Measurements from ENCODE around the gene COQ10B.

Gene COQ10B

DNA sequence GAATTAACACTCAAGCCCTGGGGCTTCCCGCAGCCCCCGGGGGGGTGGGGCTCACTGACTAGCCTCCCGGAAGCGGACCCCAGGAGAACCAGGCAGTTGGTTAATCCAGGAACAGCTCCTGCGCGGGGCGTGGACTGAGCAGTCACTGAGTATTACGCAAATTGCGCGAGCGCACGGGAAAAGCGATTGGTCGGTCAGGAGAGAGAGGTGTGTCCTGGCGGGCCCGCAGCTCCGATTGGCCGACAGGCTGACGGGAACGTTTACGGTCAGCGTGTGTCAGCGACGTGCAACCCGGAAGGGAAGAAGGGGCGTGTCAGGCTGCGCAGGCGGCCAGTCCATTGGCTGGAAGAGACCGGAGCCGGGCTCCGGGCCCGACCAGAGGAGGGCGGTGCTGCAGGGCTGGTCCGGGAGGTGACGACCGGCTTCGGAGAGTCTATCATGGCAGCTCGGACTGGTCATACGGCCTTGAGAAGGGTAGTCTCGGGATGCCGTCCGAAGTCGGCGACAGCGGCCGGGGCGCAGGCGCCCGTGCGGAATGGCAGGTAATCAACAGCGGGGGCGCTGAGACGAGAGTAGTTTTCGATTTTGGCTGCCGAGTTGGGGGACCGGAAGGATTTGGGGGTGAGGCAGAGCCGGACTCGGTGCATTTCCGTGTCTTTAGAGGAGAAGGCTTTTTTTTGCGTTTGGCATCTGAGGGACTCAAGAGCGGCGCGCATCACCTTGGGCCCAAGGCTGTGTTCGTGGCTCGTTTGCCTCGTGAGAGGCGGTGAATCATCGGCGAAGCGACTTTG is at the start of gene COQ10B:
Gene COQ10B (plus strand): TSS at position 430 of the 791 bp plus-strand sequence. CDS start 9 bp downstream, at position 439.
- no peaks in the 10 kb centered on the region for H3K27me3 ChIP-seq (ENCODE audit: insufficient read depth, poor library complexity, severe bottlenecking)
- DNase-seq (ENCODE audit: low spot score) (peak; percentile 99), ATAC-seq (ENCODE audit: low read depth) (peak; percentile 95)
- H3K9me3 ChIP-seq (ENCODE audit: severe bottlenecking) = no peaks in the 10 kb centered on the region
- H3K27ac ChIP-seq (ENCODE audit: poor library complexity, severe bottlenecking) = peak within 1 kb of the TSS; percentile 88
- TF ChIP-seq, protein P1, sequence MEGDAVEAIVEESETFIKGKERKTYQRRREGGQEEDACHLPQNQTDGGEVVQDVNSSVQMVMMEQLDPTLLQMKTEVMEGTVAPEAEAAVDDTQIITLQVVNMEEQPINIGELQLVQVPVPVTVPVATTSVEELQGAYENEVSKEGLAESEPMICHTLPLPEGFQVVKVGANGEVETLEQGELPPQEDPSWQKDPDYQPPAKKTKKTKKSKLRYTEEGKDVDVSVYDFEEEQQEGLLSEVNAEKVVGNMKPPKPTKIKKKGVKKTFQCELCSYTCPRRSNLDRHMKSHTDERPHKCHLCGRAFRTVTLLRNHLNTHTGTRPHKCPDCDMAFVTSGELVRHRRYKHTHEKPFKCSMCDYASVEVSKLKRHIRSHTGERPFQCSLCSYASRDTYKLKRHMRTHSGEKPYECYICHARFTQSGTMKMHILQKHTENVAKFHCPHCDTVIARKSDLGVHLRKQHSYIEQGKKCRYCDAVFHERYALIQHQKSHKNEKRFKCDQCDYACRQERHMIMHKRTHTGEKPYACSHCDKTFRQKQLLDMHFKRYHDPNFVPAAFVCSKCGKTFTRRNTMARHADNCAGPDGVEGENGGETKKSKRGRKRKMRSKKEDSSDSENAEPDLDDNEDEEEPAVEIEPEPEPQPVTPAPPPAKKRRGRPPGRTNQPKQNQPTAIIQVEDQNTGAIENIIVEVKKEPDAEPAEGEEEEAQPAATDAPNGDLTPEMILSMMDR (IDR thresholded peaks at IDR 0.05; ENCODE audit: poor library complexity, severe bottlenecking) = peak; percentile 22
- peaks cover 9% of the 10 kb centered on the region for H3K36me3 ChIP-seq (ENCODE audit: low read depth)
- H3K4me1 ChIP-seq (ENCODE audit: insufficient read depth, poor library complexity, severe bottlenecking) = no peaks in the 10 kb centered on the region
- H3K4me3 ChIP-seq (ENCODE audit: severe bottlenecking) = peak within 1 kb of the TSS; percentile 89

DNA sequence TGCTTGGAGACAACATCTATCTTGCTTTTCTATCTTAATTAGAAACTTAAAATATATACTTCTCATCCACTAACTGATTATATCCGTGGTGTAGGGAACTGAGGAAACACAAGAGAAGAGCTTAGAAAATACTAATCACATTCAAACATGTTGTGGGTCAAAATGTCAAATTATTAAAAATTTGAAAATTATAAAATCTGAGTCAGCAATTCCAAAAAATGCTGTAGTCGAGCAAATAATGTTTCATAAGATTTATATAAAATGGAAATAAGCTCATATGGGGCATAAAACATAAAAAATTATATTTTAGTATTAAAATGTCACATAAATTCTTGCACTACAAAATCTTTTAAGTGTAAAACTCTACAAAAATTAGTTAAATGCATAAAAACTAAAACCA is 47.8 kb upstream of the COQ10B start:
- DNase-seq (ENCODE audit: low spot score) = no peak
- no peak for ATAC-seq (ENCODE audit: low read depth)
- TF ChIP-seq, protein P1 (IDR thresholded peaks at IDR 0.05; ENCODE audit: poor library complexity, severe bottlenecking) = no peak
- Histone ChIP-seq H3K4me1 (ENCODE audit: insufficient read depth, poor library complexity, severe bottlenecking) (no peaks in the 10 kb centered on the region), H3K9me3 (ENCODE audit: severe bottlenecking) (no peaks in the 10 kb centered on the region), H3K4me3 (ENCODE audit: severe bottlenecking) (no peak overlapping the region), H3K36me3 (ENCODE audit: low read depth) (peaks cover 99% of the 10 kb centered on the region), H3K27ac (ENCODE audit: poor library complexity, severe bottlenecking) (no peak overlapping the region), H3K27me3 (ENCODE audit: insufficient read depth, poor library complexity, severe bottlenecking) (no peaks in the 10 kb centered on the region)

DNA sequence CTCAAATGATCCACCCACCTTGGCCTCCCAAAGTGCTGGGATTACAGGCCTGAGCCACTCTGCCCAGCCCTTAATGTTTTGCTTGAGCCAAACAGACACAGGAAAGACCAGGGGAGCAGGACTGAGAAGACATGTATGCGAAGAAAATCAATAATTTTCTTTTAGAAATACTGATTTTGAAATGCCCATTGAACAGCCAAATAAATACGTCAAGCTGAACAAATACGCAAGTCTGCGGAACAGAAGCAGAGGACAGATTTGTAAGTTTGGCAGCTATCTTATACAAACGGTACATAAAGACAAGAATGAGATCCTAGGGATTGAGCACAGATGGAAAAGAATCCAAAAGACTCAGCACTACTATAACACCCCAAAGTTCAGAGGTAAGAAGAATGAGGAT is 39.3 kb upstream of the COQ10B start:
- no peaks in the 10 kb centered on the region for H3K27me3 ChIP-seq (ENCODE audit: insufficient read depth, poor library complexity, severe bottlenecking)
- H3K27ac ChIP-seq (ENCODE audit: poor library complexity, severe bottlenecking) = no peak overlapping the region
- DNase-seq (ENCODE audit: low spot score) (no peak), ATAC-seq (ENCODE audit: low read depth) (no peak)
- no peaks in the 10 kb centered on the region for H3K4me1 ChIP-seq (ENCODE audit: insufficient read depth, poor library complexity, severe bottlenecking)
- peaks cover 93% of the 10 kb centered on the region for H3K36me3 ChIP-seq (ENCODE audit: low read depth)
- no peaks in the 10 kb centered on the region for H3K9me3 ChIP-seq (ENCODE audit: severe bottlenecking)
- no peak overlapping the region for H3K4me3 ChIP-seq (ENCODE audit: severe bottlenecking)
- TF ChIP-seq, protein P1 (IDR thresholded peaks at IDR 0.05; ENCODE audit: poor library complexity, severe bottlenecking) = no peak

DNA sequence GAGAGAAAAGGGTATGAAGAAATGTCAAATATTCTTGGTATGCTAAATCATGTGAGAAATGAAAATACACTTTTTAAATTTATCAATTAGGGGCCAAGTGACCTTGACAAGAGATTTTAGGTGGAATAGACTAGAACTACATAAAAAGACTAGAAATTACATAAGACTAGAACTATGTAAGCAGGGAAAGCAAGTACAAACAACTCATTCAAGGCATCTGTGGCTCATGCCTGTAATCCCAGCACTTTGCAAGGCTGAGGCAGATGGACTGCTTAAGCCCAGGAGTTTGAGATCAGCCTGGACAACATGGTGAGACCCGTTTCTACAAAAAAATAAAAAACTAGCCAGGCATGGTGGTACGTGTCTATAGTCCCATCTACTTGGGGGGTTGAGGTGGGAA is 38.8 kb upstream of the COQ10B start:
- no peak for ATAC-seq (ENCODE audit: low read depth)
- no peaks in the 10 kb centered on the region for H3K27me3 ChIP-seq (ENCODE audit: insufficient read depth, poor library complexity, severe bottlenecking)
- TF ChIP-seq, protein P1 (IDR thresholded peaks at IDR 0.05; ENCODE audit: poor library complexity, severe bottlenecking) = no peak
- peaks cover 93% of the 10 kb centered on the region for H3K36me3 ChIP-seq (ENCODE audit: low read depth)
- H3K4me3 ChIP-seq (ENCODE audit: severe bottlenecking) = no peak overlapping the region
- no peak overlapping the region for H3K27ac ChIP-seq (ENCODE audit: poor library complexity, severe bottlenecking)
- H3K4me1 ChIP-seq (ENCODE audit: insufficient read depth, poor library complexity, severe bottlenecking) = no peaks in the 10 kb centered on the region
- no peak for DNase-seq (ENCODE audit: low spot score)
- no peaks in the 10 kb centered on the region for H3K9me3 ChIP-seq (ENCODE audit: severe bottlenecking)

DNA sequence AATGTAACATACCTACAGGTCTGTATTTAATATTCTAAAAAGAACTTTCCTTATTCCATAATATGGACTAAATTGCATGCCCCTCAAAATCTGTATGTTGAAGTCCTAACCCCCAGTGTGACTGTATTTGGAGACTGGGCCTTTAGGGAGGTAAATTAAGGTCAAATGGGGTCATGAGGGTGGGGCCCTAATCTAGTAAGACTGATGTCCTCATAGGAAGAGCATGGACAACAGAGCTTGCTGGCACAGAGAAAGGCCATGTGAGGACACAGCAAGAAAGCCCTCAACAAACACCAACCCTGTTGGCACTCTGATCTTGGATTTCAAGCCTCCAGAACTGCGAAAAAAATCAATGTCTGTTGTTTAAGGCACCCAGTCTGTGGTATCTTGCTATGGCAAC is 37.1 kb upstream of the COQ10B start:
- Histone ChIP-seq H3K4me3 (ENCODE audit: severe bottlenecking) (no peak overlapping the region), H3K27ac (ENCODE audit: poor library complexity, severe bottlenecking) (no peak overlapping the region), H3K9me3 (ENCODE audit: severe bottlenecking) (no peaks in the 10 kb centered on the region), H3K27me3 (ENCODE audit: insufficient read depth, poor library complexity, severe bottlenecking) (no peaks in the 10 kb centered on the region), H3K4me1 (ENCODE audit: insufficient read depth, poor library complexity, severe bottlenecking) (no peaks in the 10 kb centered on the region), H3K36me3 (ENCODE audit: low read depth) (peaks cover 94% of the 10 kb centered on the region)
- TF ChIP-seq, protein P1 (IDR thresholded peaks at IDR 0.05; ENCODE audit: poor library complexity, severe bottlenecking) = no peak
- no peak for ATAC-seq (ENCODE audit: low read depth)
- no peak for DNase-seq (ENCODE audit: low spot score)
